MCF 10A (cell line): ENCODE data around the gene THAP4. TPM values are rescaled to one million over a fixed set of nuclear protein-coding genes. Genes with fewer than 3 reads are reported as not detected.

Experiments used
- BruUV-seq: library from RNA; stranded (reverse); fragments of 400-500 nt; replicated peaks from 2 replicates; lab custom pipeline; 2021; lab: Mats Ljungman, UMichigan
- CTCF ChIA-PET: fragments of 300-600 bp; sonication (Branson Sonifier 250); formaldehyde crosslinking; extraction: SDS; loops from one replicate; lab custom pipeline; 2021; ENCODE audit warnings: antibody characterized with exemption, inconsistent platforms; lab: Yijun Ruan, JAX
- POLR2A ChIA-PET: fragments of 300-600, 350-650 bp; sonication (Branson Sonifier 250); formaldehyde crosslinking; extraction: SDS; loops from one replicate; lab custom pipeline; 2020; ENCODE audit warnings: antibody characterized with exemption, inconsistent platforms; lab: Yijun Ruan, JAX
- DNase-seq: peaks from one replicate; pipeline ENCODE4 v3.0.0-alpha.2; 2018; ENCODE audit not compliant: unreplicated experiment
- H3K27ac Mint-ChIP-seq: one replicate; pipeline ENCODE4 v1.8.0; 2022; ENCODE audit warnings: mild to moderate bottlenecking, low read depth, mixed read lengths; ENCODE audit not compliant: unreplicated experiment
- H3K27me3 Mint-ChIP-seq: one replicate; pipeline ENCODE4 v1.8.0; 2022; ENCODE audit warnings: mixed read lengths; ENCODE audit not compliant: insufficient read depth, unreplicated experiment
- H3K36me3 Mint-ChIP-seq: one replicate; pipeline ENCODE4 v1.8.0; 2022; ENCODE audit warnings: mild to moderate bottlenecking, moderate library complexity, mixed read lengths; ENCODE audit not compliant: insufficient read depth, unreplicated experiment
- H3K4me1 Mint-ChIP-seq: one replicate; pipeline ENCODE4 v1.8.0; 2022; ENCODE audit warnings: mixed read lengths; ENCODE audit not compliant: insufficient read depth, unreplicated experiment
- H3K4me3 Mint-ChIP-seq: one replicate; pipeline ENCODE4 v1.8.0; 2022; ENCODE audit warnings: mild to moderate bottlenecking, moderate library complexity, mixed read lengths; ENCODE audit not compliant: unreplicated experiment
- H3K9me3 Mint-ChIP-seq: one replicate; pipeline ENCODE4 v1.8.0; 2022; ENCODE audit warnings: mixed read lengths; ENCODE audit not compliant: unreplicated experiment
- intact Hi-C: fragments of 100-400 bp; cut with micrococcal nuclease; formaldehyde crosslinking; loops from 2 replicates; pipeline ENCODE4 v1.14.1; 2022
- total RNA-seq: library from RNA; stranded (reverse); gene quantifications from 2 replicates; pipeline ENCODE4 v1.2.3, GENCODE V29; 2022
- TF ChIP-seq, protein P1 (sequence below): fragments of 200-600 bp; IDR thresholded peaks from one replicate; pipeline ENCODE4 v1.8.0; 2022; ENCODE audit warnings: antibody characterized with exemption, mild to moderate bottlenecking; ENCODE audit not compliant: unreplicated experiment

The THAP4 gene
- total RNA-seq, 1 experiment from 2014 or later, result 91.8 TPM

DNA sequence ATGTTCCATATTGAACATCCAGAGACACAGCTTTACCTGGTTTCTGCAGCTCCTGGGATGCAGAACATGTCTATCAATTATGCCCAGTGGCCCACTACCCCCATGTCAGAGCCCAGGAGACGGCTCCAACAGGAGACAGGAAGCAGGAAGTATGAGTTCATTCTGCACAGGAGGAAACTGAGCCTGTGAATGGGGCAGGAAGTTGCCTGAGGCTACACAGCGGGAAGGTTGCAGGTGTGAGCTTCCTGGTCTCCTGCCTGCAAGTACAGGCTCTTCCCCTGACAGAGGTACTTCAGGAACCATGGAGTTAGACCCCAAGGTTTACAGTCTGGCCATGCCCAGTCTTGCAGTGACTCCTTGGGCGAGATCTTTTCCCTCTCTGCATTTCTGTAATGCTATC, 81.2 kb downstream of the THAP4 start:
- H3K27me3 Mint-ChIP-seq, result no peaks in the 10 kb centered on the region
- BruUV-seq, result no TSS peak
- no peak overlapping the region for H3K4me3 Mint-ChIP-seq
- peak; percentile 50 for DNase-seq
- H3K9me3 Mint-ChIP-seq, result no peaks in the 10 kb centered on the region
- TF ChIP-seq, protein P1, sequence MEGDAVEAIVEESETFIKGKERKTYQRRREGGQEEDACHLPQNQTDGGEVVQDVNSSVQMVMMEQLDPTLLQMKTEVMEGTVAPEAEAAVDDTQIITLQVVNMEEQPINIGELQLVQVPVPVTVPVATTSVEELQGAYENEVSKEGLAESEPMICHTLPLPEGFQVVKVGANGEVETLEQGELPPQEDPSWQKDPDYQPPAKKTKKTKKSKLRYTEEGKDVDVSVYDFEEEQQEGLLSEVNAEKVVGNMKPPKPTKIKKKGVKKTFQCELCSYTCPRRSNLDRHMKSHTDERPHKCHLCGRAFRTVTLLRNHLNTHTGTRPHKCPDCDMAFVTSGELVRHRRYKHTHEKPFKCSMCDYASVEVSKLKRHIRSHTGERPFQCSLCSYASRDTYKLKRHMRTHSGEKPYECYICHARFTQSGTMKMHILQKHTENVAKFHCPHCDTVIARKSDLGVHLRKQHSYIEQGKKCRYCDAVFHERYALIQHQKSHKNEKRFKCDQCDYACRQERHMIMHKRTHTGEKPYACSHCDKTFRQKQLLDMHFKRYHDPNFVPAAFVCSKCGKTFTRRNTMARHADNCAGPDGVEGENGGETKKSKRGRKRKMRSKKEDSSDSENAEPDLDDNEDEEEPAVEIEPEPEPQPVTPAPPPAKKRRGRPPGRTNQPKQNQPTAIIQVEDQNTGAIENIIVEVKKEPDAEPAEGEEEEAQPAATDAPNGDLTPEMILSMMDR, result no peak
- intact Hi-C loops, result no loop called here
- no peak overlapping the region for H3K27ac Mint-ChIP-seq
- H3K4me1 Mint-ChIP-seq, result peaks cover 8% of the 10 kb centered on the region
- H3K36me3 Mint-ChIP-seq, result no peaks in the 10 kb centered on the region
- POLR2A ChIA-PET, result no interaction called here
- CTCF ChIA-PET, result interaction anchor here (0.6 kb wide), 1 partner anchor 715 kb away, joined by 4 read pairs; no protein-coding TSS in a partner anchor

DNA sequence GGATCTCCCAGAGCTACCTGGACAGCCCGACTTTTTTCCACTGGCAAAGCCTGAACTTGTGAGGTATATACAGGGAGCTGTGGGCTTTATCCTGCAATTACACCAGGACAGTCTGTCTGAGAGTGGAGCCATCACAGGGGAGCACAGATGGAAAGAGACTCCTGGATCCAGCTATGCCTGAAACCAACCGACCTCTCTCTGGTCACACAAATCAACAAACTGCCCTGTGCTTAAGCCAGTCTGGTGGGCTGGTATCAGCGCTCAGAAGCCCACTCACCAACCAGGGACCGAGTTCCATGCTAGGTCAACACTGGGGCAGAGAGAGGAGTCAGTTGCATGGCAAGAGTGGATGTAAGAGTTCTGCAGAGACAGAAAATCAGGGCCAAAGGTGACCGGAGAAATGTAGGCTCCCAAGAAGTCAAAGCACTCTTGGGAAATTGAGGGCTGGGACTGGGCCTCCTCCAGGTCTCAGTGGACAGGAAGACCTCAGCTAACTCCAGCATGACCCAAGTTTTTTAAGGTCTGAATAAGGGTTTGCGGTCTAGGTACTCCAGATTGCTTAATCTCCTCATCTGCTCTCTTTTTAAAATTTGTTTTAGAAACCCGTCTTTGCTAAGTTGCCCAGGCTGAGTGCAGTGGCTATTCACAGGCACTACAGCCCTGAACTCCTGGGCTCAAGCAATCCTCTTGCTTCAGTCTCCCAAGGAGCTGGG, 82.2 kb downstream of the THAP4 start:
- intact Hi-C loops, result no loop called here
- POLR2A ChIA-PET, result interaction anchor here (0.7 kb wide), 1 partner anchor 239 kb away, joined by 3 read pairs; the partner anchor contains the start of gene HDLBP

DNA sequence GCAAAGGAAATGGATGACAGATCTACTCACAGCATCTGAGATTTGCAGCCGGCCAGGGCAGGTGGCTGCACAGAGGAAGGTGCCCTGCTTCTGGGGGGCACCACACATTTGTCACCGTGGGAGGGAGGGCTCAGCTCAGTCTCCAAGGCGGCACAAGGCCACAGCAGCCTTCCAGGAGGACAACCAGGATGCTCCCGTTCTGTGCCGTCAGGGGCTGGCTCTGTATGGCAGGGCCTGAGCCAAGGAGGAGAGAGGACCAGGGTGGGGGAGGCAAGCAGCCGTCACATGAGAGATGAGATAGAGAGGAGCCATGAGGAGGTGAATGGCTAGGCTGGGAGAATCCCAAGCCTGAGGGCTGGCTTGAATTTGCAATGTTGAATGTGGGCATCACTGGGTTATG, 83.0 kb downstream of the THAP4 start:
- ChIA-PET POLR2A (no interaction called here), CTCF (no interaction called here)
- H3K27me3 Mint-ChIP-seq, result no peaks in the 10 kb centered on the region
- no peaks in the 10 kb centered on the region for H3K36me3 Mint-ChIP-seq
- no peak overlapping the region for H3K27ac Mint-ChIP-seq
- no peak overlapping the region for H3K4me3 Mint-ChIP-seq
- TF ChIP-seq, protein P1, result no peak
- intact Hi-C loops, result no loop called here
- DNase-seq, result no peak
- no peaks in the 10 kb centered on the region for H3K9me3 Mint-ChIP-seq
- H3K4me1 Mint-ChIP-seq, result peaks cover 8% of the 10 kb centered on the region
- no TSS peak for BruUV-seq

More for the DNA sequence above, 82.2 kb downstream of the THAP4 start:
- CTCF ChIA-PET, result no interaction called here
- no peak overlapping the region for H3K4me3 Mint-ChIP-seq
- TF ChIP-seq, protein P1, result no peak
- H3K36me3 Mint-ChIP-seq, result no peaks in the 10 kb centered on the region
- H3K9me3 Mint-ChIP-seq, result no peaks in the 10 kb centered on the region
- H3K27me3 Mint-ChIP-seq, result no peaks in the 10 kb centered on the region
- peaks cover 8% of the 10 kb centered on the region for H3K4me1 Mint-ChIP-seq
- no peak overlapping the region for H3K27ac Mint-ChIP-seq
- BruUV-seq, result no TSS peak
- no peak for DNase-seq

DNA sequence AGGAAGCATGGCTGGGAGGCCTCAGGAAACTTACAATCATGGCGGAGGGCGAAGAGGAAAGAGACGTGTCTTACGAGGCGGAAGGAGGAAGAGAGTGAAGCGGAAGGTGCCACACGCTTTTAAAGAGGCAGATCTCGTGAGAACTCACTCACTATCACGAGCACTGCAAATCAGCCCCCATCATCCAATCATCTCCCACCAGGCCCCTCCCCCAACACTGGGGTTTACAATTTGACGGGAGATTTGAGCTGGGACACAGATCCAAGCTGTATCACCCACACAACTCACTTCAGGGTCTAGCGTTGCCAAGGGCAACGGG, 83.5 kb downstream of the THAP4 start:
- TF ChIP-seq, protein P1, result no peak
- no TSS peak for BruUV-seq
- H3K36me3 Mint-ChIP-seq, result no peaks in the 10 kb centered on the region
- DNase-seq, result no peak
- no peak overlapping the region for H3K27ac Mint-ChIP-seq
- no peaks in the 10 kb centered on the region for H3K9me3 Mint-ChIP-seq
- H3K4me1 Mint-ChIP-seq, result peaks cover 8% of the 10 kb centered on the region
- POLR2A ChIA-PET, result no interaction called here
- intact Hi-C loops, result no loop called here
- CTCF ChIA-PET, result no interaction called here
- no peaks in the 10 kb centered on the region for H3K27me3 Mint-ChIP-seq
- H3K4me3 Mint-ChIP-seq, result no peak overlapping the region
